GM19455 (cell line): ENCODE data around the gene RNF167.

Source experiments
- ATAC-seq: cut with Tn5 transposase; IDR thresholded peaks from one replicate; pipeline ENCODE4 v1.9.1; 2021; ENCODE audit not compliant: unreplicated experiment

Gene RNF167

DNA sequence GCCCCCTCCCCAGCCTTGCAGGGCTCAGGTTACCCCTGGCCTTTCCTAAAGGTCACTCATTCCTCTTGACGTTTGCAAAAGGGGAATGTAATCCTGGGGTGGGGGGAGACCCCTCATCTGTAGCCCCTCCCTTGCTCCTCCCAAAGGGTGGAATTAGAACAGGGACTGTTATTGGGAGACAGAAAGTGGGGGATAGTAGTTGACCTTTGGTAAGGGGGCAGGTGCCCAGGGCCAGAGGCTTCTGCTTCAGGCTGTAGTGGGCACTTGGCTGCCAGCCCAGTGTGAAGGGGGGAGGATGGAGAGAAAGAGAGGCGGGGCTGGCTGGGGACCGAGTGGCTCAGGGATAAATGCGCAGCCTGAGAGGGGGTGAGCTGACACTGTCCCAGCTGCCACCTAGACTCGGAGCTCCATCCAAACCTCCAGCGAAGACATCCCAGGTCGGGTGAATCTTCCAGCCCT is 10.7 kb downstream of the RNF167 start, which contains the start of gene ENO3:
TSS of gene ENO3 (plus strand) at position 374 of the 459 bp plus-strand sequence. CDS start 711 bp downstream, outside the sequence.
- no peak for ATAC-seq

DNA sequence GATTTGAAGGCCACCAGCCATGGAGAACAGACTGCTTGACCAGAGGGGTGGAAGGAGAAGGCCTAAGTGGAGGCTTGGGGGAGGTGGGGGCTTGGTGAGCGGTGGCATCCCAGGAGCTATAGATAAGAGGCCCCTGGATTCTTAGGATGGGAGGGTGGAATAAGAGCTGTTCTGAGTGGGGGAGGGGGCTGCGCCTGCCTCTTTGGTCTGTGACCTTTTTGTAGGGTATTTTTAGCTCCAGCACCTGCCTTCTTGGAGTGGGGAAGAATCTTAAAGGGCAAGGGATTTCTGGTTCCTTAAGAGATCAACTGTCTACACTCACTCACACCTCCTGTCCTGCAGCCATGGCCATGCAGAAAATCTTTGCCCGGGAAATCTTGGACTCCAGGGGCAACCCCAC is 11.4 kb downstream of the RNF167 start:
- no peak for ATAC-seq

DNA sequence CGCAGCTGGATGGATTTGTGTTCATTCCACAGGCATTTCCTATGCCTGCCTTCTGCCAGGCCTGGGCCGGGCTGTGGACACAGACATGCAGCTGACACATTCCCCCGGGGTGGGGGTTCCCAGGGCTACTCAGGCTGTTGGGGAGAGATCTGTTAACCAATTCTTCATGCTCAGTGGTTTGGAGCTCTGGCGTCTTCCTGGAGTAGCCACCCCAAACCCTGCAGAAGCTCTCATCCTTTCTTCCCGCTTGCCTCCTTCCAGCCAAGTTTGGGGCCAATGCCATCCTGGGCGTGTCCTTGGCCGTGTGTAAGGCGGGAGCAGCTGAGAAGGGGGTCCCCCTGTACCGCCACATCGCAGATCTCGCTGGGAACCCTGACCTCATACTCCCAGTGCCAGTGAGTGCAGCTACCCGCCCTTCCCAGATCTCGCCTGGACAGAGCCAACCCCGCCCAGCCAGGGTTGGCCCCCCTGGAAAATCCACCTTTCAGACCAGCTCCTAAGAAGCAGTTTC is 13.4 kb downstream of the RNF167 start:
- ATAC-seq = no peak

DNA sequence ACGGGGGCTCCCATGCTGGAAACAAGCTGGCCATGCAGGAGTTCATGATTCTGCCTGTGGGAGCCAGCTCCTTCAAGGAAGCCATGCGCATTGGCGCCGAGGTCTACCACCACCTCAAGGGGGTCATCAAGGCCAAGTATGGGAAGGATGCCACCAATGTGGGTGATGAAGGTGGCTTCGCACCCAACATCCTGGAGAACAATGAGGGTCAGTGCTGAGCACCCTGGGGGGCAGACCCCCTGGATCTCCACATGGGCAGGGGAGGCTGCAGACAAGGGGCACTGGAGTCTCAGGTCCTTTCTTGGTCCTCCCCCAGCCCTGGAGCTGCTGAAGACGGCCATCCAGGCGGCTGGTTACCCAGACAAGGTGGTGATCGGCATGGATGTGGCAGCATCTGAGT is 15.0 kb downstream of the RNF167 start:
- ATAC-seq = no peak

DNA sequence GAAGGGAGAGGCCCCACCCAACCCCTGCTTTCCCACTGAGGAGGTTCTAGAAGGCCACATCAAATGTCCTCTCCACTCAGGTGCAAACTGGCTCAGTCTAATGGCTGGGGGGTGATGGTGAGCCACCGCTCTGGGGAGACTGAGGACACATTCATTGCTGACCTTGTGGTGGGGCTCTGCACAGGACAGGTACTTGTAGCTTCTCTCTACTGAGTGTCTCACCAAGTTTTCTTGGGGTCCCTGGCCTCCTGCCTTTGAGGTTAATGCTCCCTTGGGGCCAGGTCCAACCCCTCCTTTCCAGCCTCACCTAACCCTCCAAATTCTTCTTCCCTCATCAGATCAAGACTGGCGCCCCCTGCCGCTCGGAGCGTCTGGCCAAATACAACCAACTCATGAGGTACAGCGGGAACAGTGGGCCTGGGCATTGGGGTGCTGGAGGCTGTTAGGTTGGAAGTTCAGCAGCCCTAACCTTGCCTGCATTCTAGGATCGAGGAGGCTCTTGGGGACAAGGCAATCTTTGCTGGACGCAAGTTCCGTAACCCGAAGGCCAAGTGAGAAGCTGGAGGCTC is 16.5 kb downstream of the RNF167 start:
- no peak for ATAC-seq

DNA sequence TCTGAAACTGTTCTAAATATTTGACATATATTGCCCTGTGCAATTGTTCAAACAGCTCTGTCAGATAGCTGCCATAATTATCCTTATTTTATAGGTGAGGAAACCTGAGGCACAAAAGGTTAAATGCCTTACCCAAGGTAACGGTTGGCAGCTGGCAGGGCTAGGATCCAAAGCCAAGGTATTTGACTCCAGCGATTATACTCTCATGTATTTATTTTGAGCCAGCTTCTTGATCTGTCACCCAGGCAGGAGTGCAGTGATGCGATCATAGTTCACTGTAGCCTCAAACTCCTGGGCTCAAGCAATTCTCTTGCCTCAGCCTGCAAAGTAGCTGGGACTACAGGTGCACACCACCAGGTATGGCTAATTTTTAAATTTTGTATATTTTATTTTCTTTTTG is 18.0 kb downstream of the RNF167 start:
- no peak for ATAC-seq

DNA sequence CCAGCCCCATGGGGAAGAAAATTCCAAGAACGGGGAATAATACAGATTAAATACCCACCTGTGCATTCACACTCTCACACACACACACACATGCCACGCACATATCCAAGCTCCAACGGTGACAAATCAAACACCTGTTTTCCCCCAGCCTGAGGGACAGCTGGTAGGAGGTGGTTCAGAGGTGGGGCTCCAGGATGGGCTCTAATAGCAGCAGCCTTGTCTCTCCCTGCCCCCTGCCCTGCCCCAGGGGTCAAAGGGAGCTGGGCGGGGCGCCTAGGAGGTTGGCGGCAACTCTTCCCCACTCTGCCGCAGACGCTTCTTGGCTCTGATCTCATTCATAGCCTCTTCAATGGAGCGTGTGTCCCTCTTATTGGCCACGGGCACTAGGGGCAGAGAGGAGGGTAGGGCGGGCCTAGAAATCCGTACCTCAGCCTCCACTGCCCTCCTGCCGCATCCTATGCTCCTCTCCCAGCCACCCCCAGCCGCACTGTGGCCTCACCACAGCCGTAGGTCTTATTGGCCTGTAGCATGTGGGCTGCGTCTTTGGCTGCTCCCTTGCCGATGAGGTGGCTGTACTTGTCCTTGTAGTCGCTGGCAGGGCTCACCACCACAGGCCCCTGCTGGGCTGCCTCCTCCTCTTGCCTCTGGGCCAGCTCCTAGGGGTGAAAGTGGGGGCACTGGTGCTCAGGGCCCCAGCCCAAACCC is 19.3 kb downstream of the RNF167 start:
- no peak for ATAC-seq

DNA sequence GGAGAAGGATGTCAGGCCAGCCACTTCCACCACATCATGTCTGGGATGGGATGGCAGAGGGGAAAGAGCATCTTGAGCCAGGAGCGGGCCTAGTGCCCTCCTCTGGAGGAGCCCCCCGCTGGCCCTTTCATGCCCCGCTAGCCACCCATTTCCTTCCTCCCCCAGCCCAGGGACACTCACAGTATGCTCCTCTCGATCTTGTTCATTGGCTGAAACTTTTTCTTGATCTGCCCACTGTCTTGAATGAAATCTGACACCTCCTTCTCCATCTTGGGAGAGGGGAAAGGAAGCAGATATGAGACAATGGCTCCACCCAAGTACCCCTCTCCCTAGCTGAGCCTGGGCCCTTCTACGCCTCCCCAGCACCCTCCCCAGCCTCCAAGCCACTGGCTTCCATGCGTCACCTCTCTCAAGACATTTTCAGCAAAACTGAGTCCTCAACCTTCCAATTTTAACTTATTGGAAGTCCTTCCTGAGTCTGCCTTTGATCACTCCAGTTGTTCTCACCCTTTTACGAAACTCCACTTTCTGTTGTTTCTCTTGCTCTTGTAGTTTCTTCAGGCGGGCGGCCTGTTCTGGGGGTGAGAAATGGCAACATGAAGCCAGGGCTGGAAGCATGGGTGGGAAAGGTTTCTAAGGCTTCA is 20.3 kb downstream of the RNF167 start:
- ATAC-seq = no peak

DNA sequence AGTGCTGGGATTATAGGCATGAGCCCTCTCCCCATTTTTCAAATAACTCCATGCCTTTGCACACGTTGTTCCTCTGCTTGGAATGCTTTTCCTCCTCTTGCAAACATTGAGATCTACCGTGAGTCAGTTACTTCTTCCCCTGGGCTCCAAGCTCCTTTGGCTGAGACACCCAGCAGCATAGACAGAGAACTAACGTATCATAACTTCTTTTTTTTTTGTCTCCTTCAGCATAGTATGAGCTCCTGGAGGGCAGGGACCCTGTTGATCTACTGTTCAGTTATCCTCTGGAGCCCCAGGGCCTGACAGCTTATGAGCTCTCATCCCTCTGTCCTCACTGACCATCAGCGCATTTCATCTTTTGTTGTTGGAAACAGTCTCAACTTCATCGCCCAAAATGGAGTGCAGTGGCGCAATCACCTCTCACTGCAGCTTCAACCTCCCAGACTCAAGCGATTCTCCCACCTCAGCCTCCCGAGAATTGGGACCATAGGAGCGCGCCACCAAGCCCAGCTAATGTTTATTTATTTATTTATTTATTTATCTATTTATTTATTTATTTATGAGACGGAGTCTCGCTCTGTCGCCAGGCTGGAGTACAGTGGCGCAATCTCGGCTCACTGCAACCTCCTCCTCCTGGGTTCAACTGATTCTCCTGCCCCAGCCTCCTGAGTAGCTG is 25.4 kb downstream of the RNF167 start:
- ATAC-seq = no peak

DNA sequence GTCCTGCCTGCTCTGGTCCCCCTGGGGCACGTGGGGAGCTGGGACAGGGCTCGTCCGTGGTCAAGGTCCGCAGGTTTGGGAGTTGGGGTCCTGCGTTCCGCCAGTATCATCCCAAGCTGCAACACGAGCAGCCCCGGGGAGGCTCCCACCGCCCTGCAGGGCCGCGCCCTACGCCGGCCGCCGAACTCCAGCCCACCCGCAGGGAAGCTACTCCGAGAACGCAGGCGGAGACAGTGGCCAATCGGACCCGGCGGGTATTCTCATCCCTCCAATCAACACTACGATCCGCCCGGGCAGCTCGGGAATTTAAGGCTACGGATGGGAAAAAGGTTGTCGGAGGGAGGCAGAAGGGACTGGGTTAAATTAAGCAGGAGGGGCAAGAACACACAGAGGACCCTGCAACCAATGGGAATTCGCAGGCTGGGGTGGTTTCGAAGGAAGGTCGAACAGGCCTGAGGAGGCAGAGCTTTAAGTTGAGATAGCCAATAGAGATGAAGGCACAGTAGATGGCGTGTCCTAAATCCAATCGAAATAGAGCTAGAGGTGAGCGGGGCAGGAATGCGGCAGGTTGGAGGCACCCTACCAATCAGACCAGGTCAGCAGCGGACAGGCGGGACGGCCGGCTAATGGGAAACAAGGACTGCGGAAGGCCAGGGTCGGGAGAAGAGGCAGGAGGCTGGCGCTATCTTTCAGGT is 26.9 kb downstream of the RNF167 start:
- ATAC-seq = peak; percentile 86

DNA sequence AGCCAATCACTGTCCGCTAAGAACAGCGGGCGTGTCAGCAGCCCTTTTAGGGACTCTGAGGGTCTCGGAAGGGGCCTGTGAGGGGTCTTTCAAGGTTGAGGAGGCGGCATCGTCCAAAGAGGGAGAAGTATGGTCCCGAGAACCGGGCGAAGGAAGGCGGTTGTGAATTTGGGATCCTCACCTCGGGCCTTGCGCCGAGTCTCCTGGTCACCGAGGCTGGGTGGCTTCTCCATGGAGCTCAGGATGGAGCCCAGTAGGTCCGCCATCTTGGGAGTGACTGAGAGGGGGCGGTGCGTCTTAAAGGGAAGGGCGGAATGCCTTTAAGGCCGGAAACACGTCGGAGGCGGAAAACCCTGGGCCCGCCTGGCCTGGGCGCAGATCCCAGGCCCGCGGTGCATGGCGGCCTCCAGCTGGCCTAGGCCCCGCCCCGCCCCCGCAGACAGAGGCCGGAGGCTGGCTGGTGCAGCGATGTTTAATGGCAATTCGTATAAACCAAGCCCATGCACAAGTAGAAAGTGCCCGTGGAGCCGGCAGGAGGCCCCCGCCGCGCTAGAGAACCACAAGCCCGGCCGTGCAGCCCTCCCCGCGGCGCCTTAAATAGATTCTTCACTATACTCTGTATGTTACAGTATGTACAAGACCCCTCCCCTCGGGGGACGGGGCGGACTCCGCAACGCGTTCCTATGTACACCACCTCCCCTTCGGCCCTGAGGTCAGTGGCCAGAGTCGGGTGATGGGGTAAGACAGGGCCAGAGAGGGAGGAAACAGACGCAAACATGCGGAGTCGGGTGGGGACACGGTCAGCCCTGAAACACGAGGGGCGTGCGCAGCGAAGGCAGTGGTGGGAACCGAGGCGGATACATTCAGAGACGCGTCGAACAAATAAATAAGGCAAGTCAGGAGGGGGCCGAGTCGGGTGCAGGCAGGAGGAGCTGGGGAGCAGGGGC is 27.7 kb downstream of the RNF167 start, which contains the start of gene SPAG7:
TSS of gene SPAG7 (minus strand) at position 279 of the 947 bp plus-strand sequence. CDS start at position 266, 13 bp downstream.
- ATAC-seq = peak; percentile 52

DNA sequence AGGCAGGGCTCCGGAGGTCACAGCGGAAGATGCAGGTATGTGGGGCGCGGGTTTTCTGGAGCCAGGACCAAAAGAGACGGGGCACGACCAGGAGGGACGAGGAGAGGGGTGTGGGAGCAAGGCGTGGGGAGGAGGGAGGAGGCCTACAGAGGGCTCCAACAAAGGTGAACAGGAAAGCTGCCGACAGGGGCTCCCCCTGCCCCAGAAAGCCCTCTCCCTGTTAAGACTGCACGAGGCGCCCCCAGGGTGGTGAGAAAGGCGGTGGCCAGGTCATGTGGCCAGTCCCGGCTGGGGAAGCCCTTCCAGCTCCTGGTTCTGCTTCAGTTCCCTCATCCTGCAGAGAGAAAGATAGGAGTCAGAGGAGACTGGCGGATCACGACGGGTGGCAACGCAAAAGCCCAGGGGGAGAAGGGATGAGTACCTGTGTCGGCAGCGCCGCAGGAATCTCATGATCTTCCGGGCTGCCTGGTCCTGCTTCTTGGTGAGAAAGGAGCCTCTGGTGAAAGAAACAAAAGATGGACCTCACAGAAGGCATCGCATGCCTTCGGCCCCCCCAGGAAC is 28.5 kb downstream of the RNF167 start:
- no peak for ATAC-seq

DNA sequence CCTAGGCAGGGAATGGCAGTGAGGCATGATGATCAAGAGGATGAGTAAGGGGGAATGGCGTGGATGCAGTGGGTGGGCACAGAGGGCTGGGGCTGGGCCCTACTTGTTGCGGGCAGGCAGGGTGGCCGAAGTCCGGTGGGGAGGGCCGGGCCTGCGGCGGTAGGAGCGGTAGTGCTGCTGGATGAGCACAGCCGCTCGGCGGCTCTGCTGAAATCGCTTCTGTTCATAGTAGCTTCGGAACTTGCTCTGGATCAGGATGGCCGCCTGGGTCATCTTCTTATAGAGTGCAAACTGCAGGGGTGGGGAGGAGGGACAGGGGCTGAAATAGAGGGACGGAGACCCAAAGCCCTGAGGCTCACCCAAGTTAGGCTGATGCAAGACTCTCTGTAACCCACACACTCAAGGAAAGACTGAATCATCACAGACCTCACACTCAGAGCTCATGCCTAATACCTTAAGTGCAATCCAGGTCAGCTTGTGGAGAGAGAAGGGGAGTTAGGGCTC is 29.0 kb downstream of the RNF167 start:
- no peak for ATAC-seq

DNA sequence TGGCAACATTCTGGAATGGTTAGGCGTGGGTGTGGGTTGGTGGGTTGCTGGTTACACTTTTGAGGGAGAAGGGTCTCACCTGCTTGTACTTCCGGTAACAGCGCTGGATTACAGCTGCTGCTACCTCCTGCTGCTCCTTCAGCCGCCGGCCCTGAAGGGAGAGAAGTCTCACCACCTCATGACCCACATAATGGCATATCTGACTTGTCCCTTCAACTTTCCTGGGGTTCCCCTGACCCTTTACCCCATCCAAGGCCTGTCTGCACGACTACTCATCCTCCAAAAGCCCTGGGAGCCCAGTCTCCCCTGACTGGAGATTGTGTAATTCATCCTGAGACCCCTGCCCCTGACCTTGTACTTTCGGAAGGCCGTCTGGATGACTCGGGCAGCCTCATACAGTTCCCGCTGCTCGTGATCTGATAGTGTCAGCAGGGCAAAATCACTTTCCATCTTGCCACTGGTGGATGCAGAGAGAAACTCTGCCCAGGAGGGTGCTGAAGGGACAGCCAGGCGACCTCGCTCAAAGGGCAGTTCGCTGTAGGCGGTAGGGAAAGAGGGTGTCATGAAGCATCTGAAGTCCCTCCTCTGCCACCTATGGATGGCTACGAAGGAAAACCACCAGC is 29.6 kb downstream of the RNF167 start:
- no peak for ATAC-seq

DNA sequence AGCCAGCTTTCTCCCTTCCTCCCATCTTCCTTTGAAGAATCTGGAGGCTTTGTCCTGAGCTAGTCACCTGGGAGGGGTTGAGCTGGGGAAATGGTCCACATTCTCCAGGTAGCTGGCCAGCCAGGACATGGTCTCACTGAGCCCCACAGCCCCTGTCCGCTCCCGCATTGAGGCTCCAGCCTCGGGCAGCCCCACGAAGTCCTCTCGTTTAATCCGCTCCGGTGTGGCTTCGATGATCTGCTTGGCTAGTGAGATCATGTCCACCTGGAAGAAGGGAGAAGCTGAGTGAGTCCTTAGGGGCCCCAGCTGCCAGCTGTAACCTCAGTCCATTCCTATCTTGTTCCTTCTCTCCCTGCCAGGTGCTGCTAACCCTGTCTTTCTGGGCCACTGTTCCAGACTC is 30.2 kb downstream of the RNF167 start:
- ATAC-seq = no peak

DNA sequence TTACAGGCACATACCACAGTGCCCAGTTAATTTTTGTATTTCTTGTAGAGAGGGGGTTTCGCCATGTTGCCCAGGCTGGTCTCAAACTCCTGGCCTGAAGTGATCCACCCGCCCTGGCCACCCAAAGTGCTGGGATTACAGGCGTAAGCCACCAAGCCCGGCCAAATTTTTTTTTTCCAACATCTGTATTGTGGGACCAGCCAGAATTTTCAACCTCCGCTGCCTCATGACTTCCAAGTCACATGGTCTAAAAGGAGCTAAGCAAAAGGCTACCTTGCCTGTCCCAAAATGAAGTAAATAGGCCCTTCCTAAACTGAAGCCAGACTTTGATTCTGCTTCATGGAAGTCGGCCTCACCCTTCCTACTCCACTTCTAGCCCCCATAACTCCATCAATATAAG is 31.8 kb downstream of the RNF167 start:
- ATAC-seq = no peak

DNA sequence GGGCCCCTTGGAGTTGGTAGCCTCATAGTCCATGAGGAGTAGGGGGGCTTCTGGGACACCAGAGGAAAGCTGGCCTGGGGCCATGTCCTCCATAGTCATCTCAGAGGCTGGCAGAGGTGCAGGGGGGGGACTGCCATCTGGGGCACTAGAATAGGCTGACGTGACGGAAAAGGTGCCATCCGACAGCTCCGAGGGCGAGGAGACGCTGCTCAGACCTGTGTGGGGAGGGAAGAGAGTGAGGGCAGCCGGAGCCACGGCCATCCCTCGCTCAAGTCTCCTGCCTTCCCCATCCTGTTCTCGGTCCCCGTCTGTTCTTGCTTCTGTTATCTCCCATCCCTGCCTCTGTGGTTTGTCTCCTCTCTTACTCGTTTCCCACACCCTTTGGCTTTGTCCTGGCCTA is 32.3 kb downstream of the RNF167 start:
- no peak for ATAC-seq

DNA sequence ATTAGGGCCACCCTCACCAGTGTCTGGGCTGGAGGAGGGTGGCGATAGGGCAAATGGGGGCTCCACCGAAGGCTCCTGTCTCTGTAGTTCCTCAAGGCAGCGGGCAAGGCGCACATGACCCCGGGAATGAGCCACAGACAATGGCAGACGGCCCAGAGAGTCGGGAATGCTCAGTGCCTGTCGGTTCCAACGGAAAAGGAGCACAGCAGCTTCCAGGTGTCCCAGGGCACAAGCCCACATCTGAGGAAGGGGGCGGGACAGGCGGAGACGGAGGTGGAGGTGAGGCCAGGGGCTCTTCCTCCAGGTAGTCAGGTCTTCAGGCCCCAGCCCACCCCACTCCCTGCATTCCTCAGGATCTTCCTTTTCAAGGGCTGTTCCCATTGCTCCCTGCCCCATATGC is 32.7 kb downstream of the RNF167 start:
- no peak for ATAC-seq
